ENCODE measurements around the gene CST8.

The CST8 gene

DNA sequence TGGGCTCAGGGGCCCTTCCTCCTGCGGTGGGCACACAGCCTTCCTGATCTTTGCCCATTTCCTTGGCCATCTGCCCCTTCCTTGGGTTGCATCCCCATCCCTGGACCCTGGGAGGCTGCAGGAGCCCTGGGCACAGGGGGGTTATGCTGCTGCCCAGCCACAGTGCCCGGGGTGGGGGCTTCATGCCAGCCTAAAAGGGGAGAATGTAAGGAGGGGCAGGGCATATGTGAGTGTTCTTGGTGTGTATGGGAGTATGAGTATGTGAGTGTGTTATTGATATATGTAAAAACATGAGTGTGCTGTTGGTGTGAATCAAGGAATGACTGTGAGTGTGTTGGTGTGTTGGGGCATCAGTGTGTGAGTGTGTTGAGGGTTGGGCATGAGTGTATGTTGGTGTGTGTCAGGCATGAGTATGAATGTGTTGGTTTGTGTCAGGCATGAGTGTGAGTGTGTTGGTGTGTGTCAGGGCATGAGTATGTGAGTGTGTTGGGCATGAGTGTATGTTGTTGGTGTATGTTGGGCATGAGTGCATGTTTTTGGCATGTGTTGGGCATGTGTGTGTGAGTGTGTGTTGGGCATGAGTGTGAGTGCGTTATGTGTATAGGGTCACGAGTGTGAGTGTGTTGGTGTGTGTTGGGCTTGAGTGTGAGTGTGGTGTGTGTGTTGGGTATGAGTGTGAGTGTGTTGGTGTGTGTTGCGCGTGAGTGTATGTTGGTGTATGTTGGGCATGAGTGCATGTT, 14.7 kb upstream of the CST8 start:
- no peak for DNase-seq

DNA sequence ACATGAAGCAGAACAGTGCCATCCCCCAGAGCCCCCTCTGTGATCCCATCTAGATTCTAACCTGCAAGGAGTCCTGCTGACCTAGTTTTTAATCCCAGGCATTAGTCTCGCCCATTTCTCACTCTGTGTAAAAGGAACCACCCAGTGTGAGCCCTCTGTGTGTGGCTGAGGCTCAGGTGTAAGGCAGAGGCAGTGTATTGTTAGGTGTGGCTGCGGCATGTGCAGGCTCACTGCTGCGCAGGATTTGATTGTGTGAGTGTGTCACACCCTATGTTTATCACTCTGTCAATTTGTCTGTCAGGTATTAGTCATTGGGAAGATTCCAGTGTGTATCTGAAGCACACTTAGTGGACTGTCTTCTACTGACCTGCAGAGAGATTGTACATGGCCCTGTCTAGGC, 13.7 kb upstream of the CST8 start:
- no peak for DNase-seq

DNA sequence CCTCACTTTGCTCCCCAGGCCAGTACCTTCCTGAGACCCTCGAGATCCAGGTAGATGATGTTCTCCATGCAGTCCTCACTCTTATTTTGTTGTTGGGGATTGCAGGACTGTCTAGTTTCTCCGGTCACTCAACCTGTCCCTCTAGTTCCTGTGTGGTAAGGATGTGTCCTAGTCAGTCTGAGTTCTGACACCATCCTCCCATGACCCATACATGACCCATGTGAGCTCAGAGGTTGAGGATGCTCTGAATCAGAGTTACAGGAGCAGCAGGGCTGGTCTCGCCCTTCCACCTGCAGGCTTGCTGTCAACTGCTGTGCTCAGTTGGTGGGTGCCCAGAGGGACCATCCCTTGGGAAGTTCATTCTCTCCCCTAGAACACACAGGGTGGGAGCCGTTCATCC, 11.9 kb upstream of the CST8 start:
- no peak for DNase-seq

DNA sequence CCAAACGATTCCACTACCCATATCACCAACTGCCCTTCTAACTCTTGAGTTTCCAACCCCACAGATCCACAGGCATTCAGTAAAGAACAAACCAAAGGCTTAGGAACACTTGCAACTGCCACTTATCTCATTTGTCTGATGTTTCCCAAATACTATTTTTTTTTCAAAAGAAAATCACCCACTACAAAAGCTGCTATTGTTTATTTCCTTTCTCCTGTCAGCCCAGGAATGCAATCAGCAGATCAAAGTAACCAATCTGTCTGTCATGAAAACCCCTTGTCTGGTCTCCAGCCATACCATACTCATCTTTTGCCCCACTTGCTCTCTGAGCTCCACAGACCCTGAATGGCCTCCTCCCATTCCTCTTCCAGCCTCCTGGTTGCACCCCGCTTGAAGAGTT, 8.8 kb upstream of the CST8 start:
- DNase-seq: no peak

DNA sequence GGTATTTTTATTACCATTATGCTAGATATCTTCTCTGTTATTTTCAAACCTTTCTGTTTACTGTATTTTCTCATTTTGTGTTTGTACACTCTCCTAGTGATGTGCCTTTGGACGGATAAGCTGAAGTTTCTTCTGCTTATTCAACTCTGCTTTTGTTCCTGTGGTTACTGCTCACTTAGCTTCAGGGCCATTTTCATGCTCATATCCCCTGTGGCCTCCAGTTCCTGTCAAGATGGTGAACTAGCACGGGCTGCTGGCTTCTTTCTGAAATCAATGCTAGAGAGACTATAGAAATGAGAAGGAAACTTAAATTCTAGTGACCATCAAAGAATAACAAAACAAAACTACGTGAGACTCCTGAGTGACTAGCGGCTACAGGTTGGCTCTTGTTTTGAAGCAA, 6.8 kb upstream of the CST8 start:
- DNase-seq: no peak

DNA sequence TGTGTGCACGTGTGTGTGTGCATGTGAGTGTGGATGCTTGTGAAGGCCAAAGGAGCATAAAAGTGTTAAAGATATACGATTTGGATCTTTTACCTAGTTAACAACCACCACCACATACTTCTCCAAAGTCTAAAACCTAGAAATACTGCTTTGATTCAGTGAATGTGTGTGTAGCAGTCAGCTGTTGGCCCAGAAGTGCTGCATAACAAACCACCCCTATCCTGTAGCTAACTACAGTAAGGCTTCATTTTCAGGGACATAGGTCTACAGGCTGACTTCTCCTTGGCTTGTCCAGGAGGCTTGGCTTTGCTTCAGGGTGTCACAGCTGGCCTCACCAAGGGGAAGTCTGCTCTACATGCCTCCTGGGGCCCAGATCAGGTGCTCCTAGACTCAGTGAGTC, 2.4 kb upstream of the CST8 start:
- DNase-seq: no peak

DNA sequence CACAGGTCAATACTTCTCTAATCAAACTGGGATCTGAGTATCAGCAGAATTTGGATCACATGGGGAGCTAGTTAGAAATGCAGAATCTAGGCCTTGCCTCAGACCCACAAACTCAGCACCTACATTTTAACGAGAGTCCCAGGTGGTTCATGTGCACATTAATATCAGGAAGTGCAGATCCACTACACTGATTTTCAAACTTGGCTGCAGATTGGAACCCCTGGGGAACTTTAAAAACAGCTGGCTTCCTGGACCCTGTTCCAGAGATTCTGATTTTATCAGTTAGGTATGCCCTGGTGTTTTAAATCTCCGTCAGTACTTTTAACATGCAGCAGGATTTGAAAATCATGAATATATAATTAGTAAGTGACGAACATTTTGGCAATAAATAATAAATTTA, 1.9 kb upstream of the CST8 start:
- DNase-seq: no peak

DNA sequence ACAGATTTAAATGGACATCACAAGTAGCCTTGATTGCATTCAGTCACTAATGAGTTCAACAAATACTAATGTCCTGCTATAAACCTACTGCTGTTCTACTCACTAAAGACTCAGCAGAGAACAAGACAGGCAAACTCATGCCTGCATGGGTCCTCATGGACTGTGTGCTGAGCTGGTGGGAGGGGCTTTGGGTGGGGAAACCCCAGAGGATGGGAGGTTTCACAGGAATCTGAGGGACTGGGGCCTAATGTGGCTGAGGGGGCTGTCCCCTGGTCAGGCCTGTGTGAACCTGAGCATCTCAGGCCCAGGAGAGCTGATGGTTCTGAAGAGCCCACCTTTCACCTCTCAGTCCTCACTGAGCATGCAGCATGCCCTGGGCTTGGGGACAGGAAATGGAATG, 1.4 kb downstream of the CST8 start:
- no peak for DNase-seq

DNA sequence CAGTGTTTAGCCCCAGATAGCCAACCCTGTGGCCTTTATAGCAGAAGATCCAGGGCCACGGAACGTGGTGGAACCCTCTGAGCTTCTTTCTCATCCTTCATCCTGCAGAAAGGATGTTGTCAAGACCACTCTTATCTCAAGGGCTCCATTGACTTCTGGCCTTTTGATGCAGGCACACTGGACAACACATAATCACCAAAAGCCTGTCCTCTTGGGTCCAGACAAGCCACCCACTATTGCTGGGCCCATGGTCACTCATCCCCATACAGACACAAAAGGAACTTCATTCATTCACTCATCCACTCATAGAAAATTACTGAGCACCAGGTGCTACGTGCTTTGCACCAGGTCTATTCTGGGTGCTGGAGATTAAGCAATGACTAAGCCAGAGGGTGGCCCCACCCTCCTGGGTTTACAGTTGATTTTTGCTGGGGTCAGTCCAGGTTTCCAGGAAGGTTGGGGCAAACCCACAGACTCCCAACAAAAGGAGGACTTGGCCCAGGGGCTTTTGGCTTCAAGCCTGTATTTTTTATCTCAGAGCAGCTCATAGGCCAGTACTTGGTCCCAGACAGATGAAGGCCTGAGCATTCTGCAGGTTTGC, 2.4 kb downstream of the CST8 start:
- DNase-seq: no peak

DNA sequence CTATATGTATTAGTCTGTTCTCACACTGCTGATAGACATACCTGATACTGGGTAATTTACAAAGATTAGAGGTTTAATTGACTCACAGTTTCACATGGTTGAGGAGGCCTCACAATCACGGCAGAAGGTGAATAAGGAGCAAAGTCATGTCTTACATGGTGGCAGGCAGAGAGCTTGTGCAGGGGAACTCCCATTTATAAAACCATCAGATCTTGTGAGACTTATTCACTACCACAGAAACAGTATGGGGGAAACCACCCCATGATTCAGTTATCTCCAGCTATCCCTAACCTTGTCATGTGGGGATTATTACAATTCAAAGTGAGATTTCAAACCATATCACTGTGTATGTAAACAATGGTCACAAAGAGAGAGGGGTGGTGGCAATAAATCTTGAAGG, 6.6 kb downstream of the CST8 start:
- DNase-seq: no peak

DNA sequence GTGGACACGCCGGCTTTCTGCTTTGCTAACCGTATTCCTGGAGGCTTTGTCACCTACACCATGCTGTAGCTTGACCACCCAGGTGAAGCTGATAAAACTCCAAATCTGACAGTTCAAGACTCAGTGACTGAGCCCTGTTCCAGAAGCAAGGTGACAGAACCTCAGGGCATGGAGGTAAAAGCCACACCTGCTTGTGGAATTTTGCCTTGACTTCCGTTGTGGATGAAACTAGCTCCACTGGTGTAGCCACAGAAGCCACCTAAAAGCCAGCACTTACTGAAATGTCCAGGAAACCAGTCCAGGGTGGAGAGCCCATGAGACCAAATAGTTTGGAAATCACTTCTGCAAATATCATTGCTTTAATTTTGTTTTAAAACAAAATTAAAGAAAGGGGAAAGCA, 11.0 kb downstream of the CST8 start:
- no peak for DNase-seq

DNA sequence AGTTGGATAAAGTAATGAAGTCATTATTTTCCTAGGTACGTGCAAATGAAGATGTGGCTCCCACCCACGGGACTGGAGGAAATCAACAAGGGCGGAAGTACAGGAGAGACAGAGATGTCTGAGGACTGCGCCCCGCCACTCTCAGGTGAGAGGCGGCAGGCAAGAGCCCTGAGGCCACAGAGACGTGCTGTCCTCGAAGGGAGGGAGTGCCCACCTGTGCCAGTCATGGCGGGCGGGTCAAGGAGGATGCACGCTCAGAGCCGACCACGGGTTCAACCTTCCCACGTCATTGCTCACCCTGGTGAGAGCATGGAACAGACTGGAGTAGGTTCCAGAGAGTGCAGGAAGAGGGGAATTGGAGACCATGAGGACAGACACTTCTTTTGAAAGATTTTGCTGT, 12.7 kb downstream of the CST8 start:
- DNase-seq: no peak

DNA sequence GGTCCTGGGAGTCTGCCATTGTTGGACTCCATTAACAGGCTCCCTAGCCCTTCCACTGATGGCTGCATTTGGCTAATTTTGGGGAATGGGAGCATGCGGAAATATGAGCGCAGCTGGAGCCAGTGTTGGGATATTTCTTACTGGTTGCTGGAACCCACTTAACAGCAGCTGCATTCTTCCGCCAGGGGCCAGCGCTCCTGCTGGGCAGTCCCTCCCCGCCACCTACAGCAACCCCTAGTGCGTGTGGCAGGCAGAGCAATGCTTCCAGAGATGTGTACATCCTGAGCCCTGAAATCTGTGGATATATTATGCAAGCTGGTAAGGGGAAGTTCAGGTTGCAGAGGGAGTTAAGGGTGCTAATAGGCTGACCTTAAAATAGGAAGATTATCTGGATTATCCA, 16.4 kb downstream of the CST8 start:
- no peak for DNase-seq

DNA sequence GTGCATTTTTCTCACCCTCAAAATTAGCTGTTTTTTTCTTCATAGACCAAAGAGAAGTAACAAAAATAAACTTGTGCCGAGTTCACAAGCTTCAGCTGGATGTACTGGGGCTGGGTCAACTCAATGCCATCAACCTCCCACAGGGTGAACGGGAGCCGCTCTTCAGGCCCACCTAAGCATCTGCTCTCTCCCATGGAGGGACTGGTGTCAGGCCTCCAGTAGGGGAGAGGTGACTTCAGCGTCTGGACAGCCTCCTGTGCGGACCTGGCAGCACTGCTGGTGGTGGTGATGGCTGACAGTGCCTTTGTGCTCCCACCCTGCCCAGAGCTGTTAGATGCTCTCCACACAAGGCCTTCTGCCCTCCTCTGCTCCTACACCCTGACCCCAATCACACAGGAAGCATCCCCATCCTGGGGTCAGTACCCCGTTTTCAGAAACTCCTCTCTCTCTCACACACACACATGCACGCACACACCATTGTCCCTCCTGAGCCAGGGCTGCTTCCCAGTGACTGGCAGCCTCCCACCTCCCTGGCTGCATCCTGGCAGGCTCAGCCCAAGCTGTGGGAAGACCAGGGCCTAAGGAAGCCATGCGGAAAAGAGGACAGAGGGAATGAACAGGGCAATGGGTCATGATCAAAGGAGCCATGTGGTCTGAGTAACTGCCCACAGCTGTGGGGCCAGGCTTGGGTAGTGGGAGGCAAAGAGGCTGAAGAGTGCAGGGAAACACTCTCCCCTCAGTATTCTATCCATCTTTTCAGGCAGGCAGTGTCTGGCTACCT, 17.7 kb downstream of the CST8 start:
- DNase-seq: no peak

DNA sequence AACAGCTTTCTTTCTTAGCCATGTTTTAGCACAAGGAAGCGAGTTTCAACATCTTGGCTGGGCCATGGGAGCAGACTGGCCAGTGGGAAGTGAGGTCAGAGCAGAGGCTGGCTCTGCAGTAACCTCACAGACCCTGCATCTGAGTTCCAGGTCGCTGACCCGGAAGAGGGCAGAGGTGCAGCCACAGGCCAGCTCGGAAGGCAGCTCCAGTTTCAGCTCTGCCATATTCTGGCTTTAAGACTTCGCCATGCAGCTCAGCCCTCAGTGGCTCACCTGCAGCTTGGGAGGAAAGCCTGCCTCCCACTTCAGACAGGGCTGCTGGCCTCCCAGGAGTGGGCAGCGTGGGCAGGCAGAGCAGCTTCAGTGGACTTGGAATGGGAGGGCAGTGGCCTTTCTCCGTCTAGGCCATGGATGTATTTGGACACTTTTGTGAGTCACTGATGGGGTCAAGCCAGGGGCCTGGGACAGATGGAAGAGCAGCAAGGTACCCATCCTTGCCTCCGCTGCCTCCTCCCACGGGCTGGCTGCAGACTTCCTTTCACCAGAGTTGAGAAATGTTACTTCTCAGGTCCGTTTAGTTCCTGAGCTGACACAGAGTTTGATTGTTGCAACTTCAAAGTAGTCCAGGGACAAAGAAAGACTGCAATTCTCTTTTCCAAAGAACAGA, 18.5 kb downstream of the CST8 start:
- DNase-seq: no peak

DNA sequence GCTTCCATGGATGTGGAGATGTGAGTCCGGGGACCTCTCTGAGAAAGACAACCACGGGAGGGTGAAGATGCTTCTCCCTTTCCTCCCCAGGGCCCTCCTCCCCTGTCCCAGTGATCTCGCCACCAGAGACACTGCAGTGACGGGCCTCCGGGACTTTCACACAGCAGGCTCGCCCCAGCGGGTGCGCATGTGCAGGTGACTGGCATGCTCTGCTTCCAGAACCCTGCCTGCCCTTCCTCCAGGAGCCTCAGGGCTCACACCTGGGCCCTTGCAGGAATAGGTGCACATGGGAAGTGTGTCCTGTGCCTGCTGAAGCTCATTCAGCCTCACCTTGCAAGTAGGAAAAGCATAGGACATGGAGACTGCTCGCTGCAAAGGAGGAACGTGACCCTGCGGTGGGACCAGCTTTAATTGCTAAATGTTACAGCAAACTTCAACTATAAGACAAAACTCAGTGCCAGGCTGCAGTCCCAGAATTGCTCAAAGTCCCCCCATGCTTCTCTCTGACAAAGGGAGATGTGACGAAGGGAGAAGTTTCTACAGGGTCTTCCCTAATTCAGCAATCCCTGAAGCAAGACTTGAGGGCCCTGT, 19.2 kb downstream of the CST8 start:
- DNase-seq: no peak

DNA sequence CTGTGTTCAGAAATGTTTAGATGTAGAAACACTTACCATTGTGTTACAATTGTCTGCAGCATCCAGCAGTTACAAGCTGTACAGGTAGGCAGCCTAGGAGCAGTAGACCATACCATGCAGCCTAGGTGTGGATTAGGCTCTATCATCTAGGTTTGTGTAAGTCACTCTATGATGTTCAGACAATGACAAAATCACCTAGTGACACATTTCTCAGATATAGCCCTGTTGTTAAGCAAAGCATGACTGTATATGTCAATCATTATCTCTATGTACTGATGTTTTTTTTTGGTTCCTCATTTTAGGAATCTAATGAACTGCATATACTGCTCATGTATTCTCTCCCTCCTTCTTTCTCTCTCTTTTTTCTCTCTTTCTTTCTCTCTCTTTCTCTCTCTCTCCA, 22.2 kb downstream of the CST8 start:
- DNase-seq: no peak

DNA sequence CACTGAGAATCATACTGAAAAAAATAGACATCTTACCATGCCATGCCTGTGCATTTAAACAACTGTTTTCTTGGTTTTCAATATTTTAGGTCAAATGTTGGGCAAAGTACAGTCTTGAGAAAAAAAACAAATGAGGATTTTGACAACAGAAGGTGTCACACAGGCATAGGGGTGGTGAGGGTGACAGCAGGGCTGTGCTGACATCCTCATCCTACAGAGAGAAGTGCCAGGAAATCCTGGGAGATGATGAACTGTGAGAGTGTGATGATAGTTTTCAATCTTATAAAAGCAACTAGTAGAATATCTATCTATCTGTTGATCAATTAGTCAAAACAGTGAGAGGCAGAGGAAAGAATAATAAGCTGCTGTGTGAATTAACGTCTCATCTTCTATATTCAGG, 23.9 kb downstream of the CST8 start:
- no peak for DNase-seq

DNA sequence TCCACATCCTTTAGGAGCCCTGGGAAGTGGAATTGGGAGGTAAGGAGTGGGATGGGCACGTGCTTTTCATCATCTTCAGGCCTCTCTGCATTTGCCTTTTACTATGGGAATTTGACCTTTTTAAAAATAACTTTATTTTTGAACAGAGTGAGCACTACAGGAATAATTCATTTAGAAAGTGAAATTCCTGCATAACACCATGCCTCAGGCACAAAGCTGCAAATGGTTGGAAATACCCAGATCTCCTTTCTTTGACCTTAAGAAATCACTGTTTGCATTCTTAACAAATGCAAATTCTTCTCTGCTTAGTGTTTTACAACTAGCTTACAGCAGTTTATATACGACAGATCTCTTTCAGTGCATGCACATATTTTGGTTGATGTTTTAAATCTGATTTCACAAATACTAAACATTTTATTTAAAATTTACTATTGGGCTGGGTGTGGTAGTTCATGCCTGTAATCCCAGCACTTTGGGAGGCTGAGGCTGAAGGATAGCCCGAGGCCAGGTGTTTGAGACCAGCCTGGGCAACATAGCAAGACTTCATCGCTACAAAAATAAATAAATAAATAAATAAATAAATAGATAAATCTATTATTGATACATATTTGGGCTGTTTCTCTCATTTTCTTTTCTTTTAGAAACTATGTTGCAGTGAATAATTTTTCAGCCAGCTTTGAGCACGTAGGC, 24.5 kb downstream of the CST8 start:
- DNase-seq: no peak

DNA sequence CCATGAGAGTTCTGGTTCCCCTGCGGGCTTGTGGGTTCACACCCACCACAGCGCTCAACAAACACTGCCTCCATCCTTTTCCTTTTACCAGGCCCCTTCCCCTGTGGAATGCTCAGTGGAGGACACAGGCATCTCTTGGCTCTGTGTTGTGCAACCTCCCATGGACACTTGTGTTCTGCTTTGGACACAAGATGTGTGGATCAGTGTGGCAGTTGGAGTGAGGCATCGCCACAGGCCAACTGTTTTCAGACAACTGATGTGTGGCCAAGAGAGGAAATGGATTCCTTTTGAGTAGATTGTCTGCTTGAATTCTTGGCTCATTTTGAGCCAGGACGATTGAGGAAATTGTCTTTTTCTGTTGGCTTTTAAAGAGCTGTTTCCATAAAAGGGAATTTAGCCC, 26.8 kb downstream of the CST8 start:
- DNase-seq: no peak

DNA sequence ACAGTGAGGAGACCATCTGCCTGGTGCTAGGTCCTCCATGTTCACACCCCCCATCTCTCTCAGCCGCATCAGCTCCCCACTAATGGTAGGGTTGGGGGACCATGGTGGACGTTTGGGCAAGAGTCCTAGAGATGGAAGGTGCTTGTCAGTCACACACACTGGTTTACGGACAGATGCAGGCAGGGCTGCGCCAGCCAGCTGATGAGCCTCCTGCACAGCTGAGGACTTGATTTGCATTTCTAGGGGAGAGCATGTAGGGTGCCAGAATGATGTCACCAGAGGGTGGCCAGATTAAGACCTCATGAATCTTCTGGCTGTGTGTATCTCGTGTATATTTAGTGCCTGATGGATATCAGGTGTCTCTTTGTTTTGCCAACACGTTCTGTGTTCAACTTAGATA, 28.6 kb downstream of the CST8 start:
- no peak for DNase-seq

DNA sequence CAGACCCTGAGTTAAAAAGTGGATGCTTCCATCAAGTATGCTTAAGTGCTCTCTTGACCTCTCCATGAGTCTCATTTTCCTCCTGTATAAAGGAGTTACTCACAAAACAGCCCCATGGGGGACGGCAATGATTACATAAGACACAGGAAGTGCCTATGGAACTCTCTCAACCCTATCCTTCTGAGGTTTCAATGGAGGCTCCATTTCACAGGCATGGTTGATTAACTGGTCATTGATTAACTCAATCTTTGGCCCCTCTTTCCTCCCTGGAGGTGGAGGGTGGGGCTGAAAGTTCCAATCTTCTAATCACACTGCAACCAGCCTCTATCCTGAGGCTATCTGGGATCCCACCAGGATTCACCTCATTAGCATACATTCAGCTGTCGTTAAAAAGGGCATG, 29.3 kb downstream of the CST8 start:
- no peak for DNase-seq

DNA sequence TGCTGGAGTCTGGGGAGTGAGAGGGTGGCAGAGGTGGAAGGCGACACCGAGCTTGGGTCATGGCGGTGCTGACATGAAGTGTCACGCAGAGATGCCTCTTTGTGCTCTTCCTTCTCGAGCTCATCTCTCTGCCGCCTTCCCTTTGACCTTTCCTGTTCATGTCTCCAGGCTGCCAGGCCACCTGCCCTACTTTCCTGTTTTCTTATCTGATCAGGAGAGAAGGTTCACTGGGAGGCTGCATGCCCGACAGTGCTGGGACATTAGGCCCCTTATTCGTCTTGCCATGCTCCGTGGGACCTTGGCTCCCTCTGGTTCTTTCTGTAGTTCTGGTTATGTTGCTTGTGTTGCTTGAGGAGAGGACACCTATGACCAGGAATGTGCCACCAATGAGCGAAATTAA, 33.2 kb downstream of the CST8 start:
- DNase-seq: no peak

All from activated CD4-positive, CD25-positive, alpha-beta regulatory T cell (primary cell).